ENCODE measurements around the gene PON2.

Gene PON2

DNA sequence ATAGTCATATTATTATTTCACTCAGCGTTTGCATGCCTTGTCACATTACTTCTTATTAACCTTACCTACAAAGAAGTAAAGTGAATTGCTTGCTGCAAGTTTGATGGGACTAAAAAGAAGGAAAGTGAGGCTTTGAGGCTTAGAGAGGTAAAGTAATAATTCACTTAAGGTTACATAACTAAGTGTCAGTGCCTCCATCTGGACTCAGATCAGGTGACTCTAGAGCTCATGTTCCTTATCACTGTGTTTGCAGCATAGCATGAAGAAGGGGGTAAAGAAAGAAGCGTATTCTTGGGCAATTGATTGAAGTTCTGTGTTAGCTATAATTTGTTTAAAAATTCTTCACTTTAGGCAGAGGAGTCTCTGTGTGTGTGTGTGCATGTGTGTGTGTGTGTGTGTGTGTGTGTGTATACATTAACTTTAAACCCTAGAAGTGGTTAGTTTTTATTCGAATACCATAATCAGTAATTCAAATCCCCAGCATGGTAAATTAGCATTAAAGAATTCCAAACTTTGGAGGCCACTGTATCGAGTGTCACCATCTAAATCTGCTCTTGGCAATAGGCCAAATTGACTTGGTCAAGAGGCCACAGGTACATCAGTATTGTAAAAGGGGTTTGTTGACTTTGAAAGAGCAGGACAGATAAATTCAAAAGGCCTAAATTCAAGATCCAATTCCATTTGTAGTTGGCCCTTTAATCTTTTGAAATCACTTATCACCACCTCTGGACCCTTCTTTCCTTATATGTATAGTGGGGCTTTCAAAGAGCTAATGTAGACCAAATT is 36.5 kb downstream of the PON2 start:
- H3K27ac ChIP-seq = no peak overlapping the region
- DNase-seq (ENCODE audit: low spot score) = no peak
- TF ChIP-seq, protein P1, sequence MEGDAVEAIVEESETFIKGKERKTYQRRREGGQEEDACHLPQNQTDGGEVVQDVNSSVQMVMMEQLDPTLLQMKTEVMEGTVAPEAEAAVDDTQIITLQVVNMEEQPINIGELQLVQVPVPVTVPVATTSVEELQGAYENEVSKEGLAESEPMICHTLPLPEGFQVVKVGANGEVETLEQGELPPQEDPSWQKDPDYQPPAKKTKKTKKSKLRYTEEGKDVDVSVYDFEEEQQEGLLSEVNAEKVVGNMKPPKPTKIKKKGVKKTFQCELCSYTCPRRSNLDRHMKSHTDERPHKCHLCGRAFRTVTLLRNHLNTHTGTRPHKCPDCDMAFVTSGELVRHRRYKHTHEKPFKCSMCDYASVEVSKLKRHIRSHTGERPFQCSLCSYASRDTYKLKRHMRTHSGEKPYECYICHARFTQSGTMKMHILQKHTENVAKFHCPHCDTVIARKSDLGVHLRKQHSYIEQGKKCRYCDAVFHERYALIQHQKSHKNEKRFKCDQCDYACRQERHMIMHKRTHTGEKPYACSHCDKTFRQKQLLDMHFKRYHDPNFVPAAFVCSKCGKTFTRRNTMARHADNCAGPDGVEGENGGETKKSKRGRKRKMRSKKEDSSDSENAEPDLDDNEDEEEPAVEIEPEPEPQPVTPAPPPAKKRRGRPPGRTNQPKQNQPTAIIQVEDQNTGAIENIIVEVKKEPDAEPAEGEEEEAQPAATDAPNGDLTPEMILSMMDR (conservative IDR thresholded peaks at IDR 0.05; ENCODE audit: low read depth) = no peak
- CTCF ChIA-PET = no interaction called here
- POLR2A ChIA-PET (ENCODE audit: low non-redundant PET) = no interaction called here

DNA sequence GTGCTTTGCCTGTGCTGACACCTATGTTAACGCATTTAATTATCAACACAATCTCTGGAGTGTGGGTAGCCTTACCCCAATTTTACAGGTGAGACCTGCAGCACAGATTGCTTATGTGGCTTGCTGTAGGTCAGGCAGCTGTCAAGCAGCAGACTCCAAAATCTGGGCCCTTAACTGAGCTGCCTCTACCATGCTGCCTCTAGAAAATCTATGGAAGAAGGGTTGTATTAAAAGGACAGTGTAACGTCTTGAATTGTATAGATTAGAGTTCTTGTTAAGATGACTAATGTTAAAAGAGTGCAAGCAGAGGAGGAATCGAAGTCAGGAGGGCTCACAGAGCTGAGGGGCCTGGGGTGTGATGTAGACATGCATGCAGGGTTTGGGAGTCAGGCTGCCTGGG is 37.4 kb downstream of the PON2 start:
- ChIA-PET CTCF (interaction anchor here (0.6 kb wide), 1 partner anchor 628 kb away, joined by 4 read pairs; no protein-coding TSS in a partner anchor), POLR2A (ENCODE audit: low non-redundant PET) (no interaction called here)
- no peak for DNase-seq (ENCODE audit: low spot score)
- TF ChIP-seq, protein P1 (conservative IDR thresholded peaks at IDR 0.05; ENCODE audit: low read depth) = no peak
- H3K27ac ChIP-seq = no peak overlapping the region

DNA sequence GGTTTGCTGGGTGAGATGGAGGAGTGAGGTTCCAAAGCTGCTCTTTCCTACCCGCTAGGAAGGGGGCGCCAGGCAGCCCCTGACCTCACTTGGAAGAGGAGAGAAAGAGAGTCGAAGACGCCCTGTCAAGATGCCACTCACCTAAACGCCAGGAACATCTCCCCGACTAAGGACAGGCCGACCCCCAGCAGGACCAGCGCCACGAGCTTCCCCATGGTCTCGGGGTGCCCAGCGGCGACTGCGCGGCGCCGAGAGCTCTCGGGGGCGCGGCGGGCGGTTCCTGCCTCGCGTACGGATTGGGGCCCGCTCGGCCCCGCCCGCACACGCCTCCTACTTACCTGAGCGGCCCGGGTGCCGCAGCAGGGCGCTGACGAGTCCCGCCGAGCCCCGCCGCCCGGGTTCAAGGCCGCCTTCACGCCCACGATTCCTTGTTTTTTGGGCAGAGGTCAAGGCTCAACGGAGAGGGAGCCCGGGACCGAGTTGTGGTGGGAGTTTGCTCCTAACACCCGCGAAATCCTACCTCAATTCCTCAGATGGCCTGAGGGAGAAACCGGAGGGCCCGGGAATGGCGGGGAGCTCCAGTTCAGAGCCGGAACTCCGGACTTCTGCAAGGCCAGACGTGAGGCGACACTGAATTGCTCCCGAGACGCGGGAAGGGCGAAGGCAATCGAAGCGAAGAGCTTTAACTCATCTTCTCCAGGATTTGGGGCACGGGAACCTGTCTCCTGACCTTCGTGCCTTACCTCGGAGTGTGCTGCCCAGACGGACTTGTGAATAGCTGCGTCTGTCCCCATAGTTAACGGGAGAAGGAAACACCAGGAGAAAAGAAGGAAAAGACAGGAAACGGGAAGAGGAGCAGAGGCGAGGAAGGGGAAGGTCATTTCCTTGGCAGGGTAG is 38.4 kb downstream of the PON2 start, which contains the start of gene PON3:
TSS of gene PON3 (minus strand) at position 240 of the 897 bp plus-strand sequence. CDS start at position 215, 25 bp downstream.
- POLR2A ChIA-PET (ENCODE audit: low non-redundant PET) = interaction anchor here (0.6 to 0.9 kb wide), 2 partner anchors 14 to 114 kb away, joined by 3 to 4 read pairs; no protein-coding TSS in a partner anchor
- CTCF ChIA-PET = interaction anchor here (0.6 to 1.5 kb wide), 9 partner anchors 10 to 1991 kb away, joined by 3 to 8 read pairs (median 4); no protein-coding TSS in a partner anchor
- TF ChIP-seq, protein P1 (conservative IDR thresholded peaks at IDR 0.05; ENCODE audit: low read depth) = no peak
- DNase-seq (ENCODE audit: low spot score) = peak; percentile 30
- no peak within 1 kb of the TSS for H3K27ac ChIP-seq

DNA sequence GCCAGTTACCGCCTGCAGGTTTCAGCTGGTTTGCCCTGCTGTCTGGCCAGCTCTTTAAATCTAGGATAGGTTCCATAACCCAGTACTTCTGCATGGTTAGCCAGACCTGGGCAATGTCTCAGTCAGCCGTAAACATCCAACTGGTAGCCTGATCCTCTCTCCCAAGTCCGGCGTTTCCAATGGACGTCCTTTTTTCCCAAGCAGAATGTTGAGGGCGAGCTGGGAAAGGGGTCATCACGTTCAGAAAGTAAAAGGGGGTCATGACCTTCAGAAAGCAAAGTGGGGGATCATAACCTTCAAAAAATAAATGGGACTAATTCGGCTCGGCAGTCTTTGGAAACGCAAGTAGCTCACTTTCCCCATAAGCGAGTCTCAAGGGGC is 39.1 kb downstream of the PON2 start:
- CTCF ChIA-PET = interaction anchor here (0.6 to 1.5 kb wide), 8 partner anchors 11 to 523 kb away, joined by 3 to 8 read pairs (median 4); no protein-coding TSS in a partner anchor
- POLR2A ChIA-PET (ENCODE audit: low non-redundant PET) = interaction anchor here (0.6 kb wide), 1 partner anchor 15 kb away, joined by 4 read pairs; no protein-coding TSS in a partner anchor
- no peak overlapping the region for H3K27ac ChIP-seq
- no peak for DNase-seq (ENCODE audit: low spot score)
- TF ChIP-seq, protein P1 (conservative IDR thresholded peaks at IDR 0.05; ENCODE audit: low read depth) = no peak

DNA sequence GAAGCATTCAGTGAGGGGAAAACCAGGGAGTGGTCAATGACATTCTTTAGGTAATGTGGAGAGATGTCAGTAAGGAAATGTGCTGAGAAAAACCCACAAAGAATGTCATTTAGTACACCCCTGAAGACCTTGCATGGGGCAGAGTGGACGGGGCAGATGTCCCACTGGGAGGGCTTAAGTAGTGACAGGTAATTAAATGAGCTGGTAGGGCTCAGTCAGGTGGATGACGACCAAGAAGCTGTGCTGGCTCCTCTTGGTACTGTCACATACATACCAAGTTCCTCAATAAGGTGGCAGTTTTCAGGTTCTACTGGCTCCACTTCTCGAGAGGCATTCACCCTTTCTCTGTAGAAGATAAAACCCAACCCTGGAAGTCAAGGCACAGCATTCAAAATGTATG is 40.5 kb downstream of the PON2 start:
- CTCF ChIA-PET = interaction anchor here (0.6 kb wide), 1 partner anchor 70 kb away, joined by 3 read pairs; no protein-coding TSS in a partner anchor
- DNase-seq (ENCODE audit: low spot score) = no peak
- TF ChIP-seq, protein P1 (conservative IDR thresholded peaks at IDR 0.05; ENCODE audit: low read depth) = no peak
- POLR2A ChIA-PET (ENCODE audit: low non-redundant PET) = no interaction called here
- no peak overlapping the region for H3K27ac ChIP-seq

DNA sequence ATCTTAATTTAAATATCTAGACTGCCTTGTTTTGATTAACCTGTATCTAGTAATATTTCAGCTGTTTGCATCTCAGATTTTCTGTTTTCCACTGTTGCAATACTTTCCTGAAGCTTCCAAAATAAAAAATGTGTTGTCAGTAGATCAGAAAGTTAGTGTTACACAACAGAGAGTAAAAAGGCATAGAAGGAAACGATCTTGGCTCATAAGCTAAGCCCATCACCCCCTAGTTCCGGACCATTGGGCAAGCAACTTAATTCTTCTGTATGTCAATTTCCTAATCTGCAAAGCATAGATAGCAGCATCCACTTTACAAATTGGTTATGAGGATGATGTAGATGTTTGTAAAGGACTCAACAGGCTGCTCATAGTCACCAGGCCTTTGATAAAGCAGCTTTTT is 43.1 kb downstream of the PON2 start:
- TF ChIP-seq, protein P1 (conservative IDR thresholded peaks at IDR 0.05; ENCODE audit: low read depth) = no peak
- no peak overlapping the region for H3K27ac ChIP-seq
- CTCF ChIA-PET = no interaction called here
- DNase-seq (ENCODE audit: low spot score) = no peak
- POLR2A ChIA-PET (ENCODE audit: low non-redundant PET) = no interaction called here

Data from RWPE1 (cell line).